HG03565 (cell line): ENCODE measurements around the gene POLA2.
"Not testable (repeated sequence)": the region's sequence is repeated elsewhere in the genome, so short reads cannot be mapped to it uniquely, and the experiment has no call there.

Experiments
- ATAC-seq: cut with Tn5 transposase; IDR thresholded peaks from one replicate; pipeline ENCODE4 v1.9.1; 2021; ENCODE audit warnings: mild to moderate bottlenecking, moderate library complexity; ENCODE audit not compliant: unreplicated experiment

The POLA2 gene

DNA sequence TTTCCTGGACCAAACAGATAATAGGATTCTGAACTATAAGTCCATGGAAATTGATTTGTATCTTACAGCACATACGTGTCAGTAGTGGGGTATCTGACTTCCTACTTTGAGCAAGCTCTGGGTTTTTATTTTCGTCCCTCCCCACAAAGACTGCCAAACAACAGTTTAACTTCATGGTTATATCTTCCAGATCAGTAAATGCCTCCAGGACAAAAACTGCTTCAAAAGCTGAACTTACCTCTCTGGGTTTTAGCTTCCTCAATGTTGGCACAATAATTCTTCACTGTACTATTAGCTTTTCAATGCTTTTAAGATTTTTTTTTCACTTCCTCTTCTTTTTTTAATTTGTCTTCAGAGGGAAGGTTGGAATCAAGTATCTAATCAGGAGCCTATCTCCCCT lies 67.7 kb downstream of the POLA2 start:
- ATAC-seq, result no peak

DNA sequence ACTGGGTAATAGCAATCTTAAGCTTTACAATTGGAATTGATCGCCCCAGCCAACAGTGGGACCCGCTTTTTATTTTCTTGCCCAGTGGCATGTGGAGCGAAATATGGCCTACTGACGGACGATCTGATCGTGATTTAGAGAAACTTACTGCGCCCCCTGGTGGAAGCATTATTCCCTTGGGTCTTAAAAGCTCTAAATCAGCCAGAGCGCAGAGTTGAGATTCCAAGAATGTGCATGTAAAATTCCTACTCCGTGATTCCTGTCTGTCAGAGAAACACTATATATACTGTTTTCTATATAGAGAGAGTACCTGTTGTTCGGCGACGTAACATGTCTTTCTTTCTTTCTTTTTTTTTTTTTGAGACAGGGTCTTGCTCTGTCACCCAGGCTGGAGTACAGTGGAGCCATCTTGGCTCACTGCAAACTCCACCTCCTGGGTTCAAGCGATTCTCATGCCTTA lies 68.2 kb downstream of the POLA2 start:
- ATAC-seq, result no peak

DNA sequence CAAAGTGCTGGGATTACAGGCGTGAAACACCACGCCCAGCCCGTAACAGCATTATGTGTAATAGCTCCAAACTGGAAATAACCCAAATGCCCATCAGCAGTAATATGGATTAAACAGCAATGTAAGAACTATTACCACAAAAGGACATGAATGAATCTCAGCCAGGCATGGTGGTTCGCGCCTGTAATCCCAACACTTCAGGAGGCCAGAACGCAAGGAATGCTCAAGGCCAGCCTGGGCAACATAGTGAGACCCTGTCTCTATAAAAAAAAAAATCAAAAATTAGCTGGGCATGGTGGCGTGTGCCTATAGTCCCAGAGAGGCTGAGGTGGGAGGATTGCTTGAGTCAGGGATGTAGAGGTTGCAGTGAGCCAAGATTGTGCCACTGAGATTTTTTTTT lies 68.8 kb downstream of the POLA2 start:
- no peak for ATAC-seq

- ATAC-seq, result not testable (repeated sequence)
These were observed 70.8 kb downstream of the POLA2 start for GRCh38 chr11:65332591-65332990.

DNA sequence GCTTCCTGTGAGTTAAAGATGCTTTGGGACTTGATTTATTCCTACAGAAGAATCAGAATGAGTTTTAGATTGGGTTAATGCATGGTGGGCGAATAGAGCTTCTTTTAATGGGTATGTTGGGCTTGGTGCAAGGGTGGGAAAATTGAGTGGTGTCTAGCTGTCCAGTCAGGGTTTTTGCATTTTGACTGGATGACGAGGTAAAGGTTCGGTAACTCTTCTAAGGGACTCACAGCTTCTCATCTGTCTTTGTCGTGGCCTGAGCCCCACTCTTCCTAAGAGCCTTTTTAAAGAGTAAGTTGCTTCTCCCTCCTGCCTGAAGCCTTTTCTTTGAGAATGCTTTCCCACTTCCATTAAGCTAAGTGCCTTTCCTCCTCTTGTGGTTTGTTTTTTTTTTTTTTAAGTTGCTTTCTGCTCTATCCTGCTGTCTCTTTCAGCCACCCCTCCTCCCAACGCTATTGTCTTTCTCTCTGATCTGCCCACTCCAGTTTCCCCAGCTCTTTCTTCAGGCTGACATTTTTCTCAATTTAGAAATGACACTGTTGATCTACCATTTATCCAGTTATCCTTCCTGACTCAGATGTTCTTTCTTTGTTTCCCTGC lies 73.0 kb downstream of the POLA2 start:
- no peak for ATAC-seq

DNA sequence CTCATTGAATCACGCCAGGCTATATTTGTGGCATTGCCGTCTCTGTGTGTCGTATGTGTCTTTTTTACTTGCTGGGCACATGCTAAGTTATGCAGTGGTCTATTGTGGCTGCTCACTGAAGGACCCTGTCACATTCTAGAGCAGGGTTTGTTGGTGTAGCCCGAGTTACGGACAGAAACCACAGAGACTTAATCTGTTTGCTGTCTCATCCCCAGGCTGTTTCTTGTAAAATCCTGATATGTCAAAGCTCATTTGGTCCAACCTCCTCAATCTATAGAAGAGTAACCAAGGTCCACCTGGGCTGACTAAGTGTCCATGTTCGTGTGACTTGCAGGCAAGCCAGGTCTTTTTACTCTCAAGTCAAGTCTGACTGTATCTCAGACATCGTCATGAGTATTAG lies 76.9 kb downstream of the POLA2 start:
- ATAC-seq, result no peak

DNA sequence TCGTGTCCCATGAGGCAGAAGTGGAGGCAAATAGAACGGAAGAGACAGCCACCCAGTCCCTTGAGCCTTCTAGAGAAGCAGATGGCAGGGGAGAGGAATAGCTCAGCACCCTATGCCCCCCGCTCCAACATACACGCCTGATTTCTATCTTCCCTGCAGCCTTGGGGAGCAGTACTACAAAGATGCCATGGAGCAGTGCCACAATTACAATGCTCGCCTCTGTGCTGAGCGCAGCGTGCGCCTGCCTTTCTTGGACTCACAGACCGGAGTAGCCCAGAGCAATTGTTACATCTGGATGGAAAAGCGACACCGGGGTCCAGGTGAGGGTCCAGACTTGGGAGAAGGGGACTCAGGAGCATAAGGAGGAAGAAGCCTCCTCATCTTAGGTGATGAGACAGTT lies 78.5 kb downstream of the POLA2 start:
- ATAC-seq, result no peak

GRCh38 chr11:65341856-65342255 lies 80.1 kb downstream of the POLA2 start:
- ATAC-seq, result no peak
